ENCODE results near the gene AP2A2. TPM values are rescaled to one million over a fixed set of nuclear protein-coding genes. Genes with fewer than 3 reads are reported as not detected.

The AP2A2 gene
- total RNA-seq, 1 experiment from 2014 or later: 123 TPM

DNA sequence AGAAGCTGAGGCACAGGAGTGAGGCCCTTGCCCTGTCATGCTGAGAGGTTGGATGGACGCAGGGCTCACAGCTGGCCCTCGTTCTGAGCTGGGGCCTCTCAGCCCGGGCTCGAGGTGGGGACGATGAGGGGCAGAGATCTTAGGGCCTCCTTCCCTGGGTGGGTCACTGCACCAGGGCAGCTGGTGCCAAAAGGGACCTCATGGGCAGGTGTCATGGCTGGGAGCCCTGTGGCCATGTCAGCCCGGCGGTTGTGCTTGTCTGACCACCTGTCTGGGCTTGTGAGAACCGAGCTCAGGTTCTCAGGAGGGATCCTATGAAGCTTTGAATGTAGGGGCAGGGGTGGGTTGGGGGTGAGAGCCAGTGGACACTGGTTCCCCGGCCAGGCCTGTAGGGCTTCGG is 112.7 kb downstream of the AP2A2 start:
- no peaks in the 10 kb centered on the region for H3K36me3 ChIP-seq (ENCODE audit: control insufficient read depth, insufficient read depth, low read length)
- H3K27ac ChIP-seq (ENCODE audit: low read length): no peak overlapping the region
- intact Hi-C loops (cut with micrococcal nuclease; ENCODE audit: unreplicated experiment) (no loop called here), in situ Hi-C loops (cut with HindIII; ENCODE audit: low pct_unique_long_range_greater_than_20kb, low sequenced_read_pairs) (no loop called here)
- TF ChIP-seq, protein P1, sequence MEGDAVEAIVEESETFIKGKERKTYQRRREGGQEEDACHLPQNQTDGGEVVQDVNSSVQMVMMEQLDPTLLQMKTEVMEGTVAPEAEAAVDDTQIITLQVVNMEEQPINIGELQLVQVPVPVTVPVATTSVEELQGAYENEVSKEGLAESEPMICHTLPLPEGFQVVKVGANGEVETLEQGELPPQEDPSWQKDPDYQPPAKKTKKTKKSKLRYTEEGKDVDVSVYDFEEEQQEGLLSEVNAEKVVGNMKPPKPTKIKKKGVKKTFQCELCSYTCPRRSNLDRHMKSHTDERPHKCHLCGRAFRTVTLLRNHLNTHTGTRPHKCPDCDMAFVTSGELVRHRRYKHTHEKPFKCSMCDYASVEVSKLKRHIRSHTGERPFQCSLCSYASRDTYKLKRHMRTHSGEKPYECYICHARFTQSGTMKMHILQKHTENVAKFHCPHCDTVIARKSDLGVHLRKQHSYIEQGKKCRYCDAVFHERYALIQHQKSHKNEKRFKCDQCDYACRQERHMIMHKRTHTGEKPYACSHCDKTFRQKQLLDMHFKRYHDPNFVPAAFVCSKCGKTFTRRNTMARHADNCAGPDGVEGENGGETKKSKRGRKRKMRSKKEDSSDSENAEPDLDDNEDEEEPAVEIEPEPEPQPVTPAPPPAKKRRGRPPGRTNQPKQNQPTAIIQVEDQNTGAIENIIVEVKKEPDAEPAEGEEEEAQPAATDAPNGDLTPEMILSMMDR (IDR thresholded peaks at IDR 0.05): no peak
- TF ChIP-seq, protein P2, sequence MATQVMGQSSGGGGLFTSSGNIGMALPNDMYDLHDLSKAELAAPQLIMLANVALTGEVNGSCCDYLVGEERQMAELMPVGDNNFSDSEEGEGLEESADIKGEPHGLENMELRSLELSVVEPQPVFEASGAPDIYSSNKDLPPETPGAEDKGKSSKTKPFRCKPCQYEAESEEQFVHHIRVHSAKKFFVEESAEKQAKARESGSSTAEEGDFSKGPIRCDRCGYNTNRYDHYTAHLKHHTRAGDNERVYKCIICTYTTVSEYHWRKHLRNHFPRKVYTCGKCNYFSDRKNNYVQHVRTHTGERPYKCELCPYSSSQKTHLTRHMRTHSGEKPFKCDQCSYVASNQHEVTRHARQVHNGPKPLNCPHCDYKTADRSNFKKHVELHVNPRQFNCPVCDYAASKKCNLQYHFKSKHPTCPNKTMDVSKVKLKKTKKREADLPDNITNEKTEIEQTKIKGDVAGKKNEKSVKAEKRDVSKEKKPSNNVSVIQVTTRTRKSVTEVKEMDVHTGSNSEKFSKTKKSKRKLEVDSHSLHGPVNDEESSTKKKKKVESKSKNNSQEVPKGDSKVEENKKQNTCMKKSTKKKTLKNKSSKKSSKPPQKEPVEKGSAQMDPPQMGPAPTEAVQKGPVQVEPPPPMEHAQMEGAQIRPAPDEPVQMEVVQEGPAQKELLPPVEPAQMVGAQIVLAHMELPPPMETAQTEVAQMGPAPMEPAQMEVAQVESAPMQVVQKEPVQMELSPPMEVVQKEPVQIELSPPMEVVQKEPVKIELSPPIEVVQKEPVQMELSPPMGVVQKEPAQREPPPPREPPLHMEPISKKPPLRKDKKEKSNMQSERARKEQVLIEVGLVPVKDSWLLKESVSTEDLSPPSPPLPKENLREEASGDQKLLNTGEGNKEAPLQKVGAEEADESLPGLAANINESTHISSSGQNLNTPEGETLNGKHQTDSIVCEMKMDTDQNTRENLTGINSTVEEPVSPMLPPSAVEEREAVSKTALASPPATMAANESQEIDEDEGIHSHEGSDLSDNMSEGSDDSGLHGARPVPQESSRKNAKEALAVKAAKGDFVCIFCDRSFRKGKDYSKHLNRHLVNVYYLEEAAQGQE (IDR thresholded peaks at IDR 0.05; ENCODE audit: insufficient read depth in 1 of 2, low read depth in 2 of 2, low read length in 1 of 2): no peak
- TF ChIP-seq TCF7L2 (IDR thresholded peaks at IDR 0.05; ENCODE audit: low read depth, low read length) (no peak), POLR2AphosphoS5 (IDR thresholded peaks at IDR 0.05; ENCODE audit: low read depth, low read length) (no peak), SIN3A (IDR thresholded peaks at IDR 0.05; ENCODE audit: borderline replicate concordance, insufficient read depth, low read depth, low read length) (no peak)
- DNase-seq (ENCODE audit: low read depth, low spot score) (no peak), ATAC-seq (no peak)
- no peaks in the 10 kb centered on the region for H3K27me3 ChIP-seq (ENCODE audit: control insufficient read depth, insufficient read depth, low read length)
- ChIA-PET CTCF (interaction anchor here (0.6 kb wide), 2 partner anchors 12 to 171 kb away, joined by 4 to 6 read pairs; no protein-coding TSS in a partner anchor), POLR2A (interaction anchor here (0.7 kb wide), 1 partner anchor 100 kb away, joined by 3 read pairs; no protein-coding TSS in a partner anchor)
- no peak overlapping the region for H3K4me3 ChIP-seq (ENCODE audit: low read depth in 2 of 2, low read length in 2 of 2)
- peaks cover 46% of the 10 kb centered on the region for H3K4me1 ChIP-seq (ENCODE audit: control insufficient read depth, insufficient read depth, low read length)
- H3K9me3 ChIP-seq (ENCODE audit: control insufficient read depth, insufficient read depth, low read depth, low read length): no peaks in the 10 kb centered on the region
- BruUV-seq (replicated peaks): no TSS peak

DNA sequence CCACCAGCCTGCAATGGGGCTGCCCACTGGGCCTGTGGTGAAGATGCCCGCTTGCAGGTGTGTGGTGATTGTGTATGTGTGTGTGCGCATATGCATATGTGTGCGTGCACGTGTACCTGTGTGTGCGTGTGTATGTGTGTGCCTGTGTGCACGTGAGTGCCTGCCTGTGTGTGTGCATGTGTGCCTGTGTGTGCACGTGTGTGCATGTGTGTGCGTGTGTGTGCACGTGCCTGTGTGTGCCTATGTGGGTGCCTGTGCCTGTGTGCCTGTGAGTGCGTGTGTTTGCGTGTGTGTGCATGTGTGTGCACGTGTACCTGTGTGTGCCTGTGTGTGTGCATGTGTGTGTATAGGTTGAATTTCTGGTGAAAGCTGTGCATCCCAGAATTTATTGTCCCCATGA is 113.3 kb downstream of the AP2A2 start:
- POLR2A ChIA-PET: interaction anchor here (0.7 kb wide), 1 partner anchor 101 kb away, joined by 3 read pairs; no protein-coding TSS in a partner anchor
- Histone ChIP-seq H3K27me3 (ENCODE audit: control insufficient read depth, insufficient read depth, low read length) (no peaks in the 10 kb centered on the region), H3K4me1 (ENCODE audit: control insufficient read depth, insufficient read depth, low read length) (peaks cover 45% of the 10 kb centered on the region), H3K9me3 (ENCODE audit: control insufficient read depth, insufficient read depth, low read depth, low read length) (no peaks in the 10 kb centered on the region), H3K4me3 (ENCODE audit: low read depth in 2 of 2, low read length in 2 of 2) (no peak overlapping the region), H3K27ac (ENCODE audit: low read length) (no peak overlapping the region), H3K36me3 (ENCODE audit: control insufficient read depth, insufficient read depth, low read length) (no peaks in the 10 kb centered on the region)
- CTCF ChIA-PET: interaction anchor here (0.6 to 1.2 kb wide), 2 partner anchors 13 to 171 kb away, joined by 4 to 6 read pairs; no protein-coding TSS in a partner anchor
- ATAC-seq (no peak), DNase-seq (ENCODE audit: low read depth, low spot score) (no peak)
- in situ Hi-C loops (cut with HindIII; ENCODE audit: low pct_unique_long_range_greater_than_20kb, low sequenced_read_pairs): no loop called here
- intact Hi-C loops (cut with micrococcal nuclease; ENCODE audit: unreplicated experiment): no loop called here
- no TSS peak for BruUV-seq (replicated peaks)
- no peak for TF ChIP-seq TCF7L2 (IDR thresholded peaks at IDR 0.05; ENCODE audit: low read depth, low read length)
- TF ChIP-seq, protein P2 (IDR thresholded peaks at IDR 0.05; ENCODE audit: insufficient read depth in 1 of 2, low read depth in 2 of 2, low read length in 1 of 2): peak in 1 of 2 experiments; percentile 54; a peak in 1 of 4 replicates
